Aorta (tissue), 5 donors: ENCODE measurements around the gene PNPLA3. TPM values are rescaled to one million over a fixed set of nuclear protein-coding genes. Genes with fewer than 3 reads are reported as not detected.
A peak's percentile ranks its signal among the peaks of the same experiment; 100 is the strongest.

Experiments
- ATAC-seq: fragments of 200-7000 bp; cut with Tn5 transposase; one replicate; pipeline ENCODE4 v1.9.1; 2022; ENCODE audit warnings: moderate library complexity; ENCODE audit not compliant: low FRiP score
- DNase-seq, 2 donors: peaks; one replicate each; pipeline ENCODE4 v3.0.0-alpha.2; 2020
- H3K27ac ChIP-seq, 2 donors: one replicate each; pipeline ENCODE4 v1.5.1; 2013; ENCODE audit warnings: low read length in 2 of 2, mild to moderate bottlenecking in 2 of 2, moderate library complexity in 2 of 2, control low read depth in 1 of 2, inconsistent platforms in 1 of 2, low read depth in 1 of 2
- H3K27me3 ChIP-seq, 2 donors: one replicate each; pipeline ENCODE4 v1.6.1; 2013; ENCODE audit warnings: control low read depth in 1 of 2, low read length in 1 of 2, mild to moderate bottlenecking in 1 of 2, moderate library complexity in 1 of 2; ENCODE audit not compliant: insufficient read depth in 2 of 2, control insufficient read depth in 1 of 2
- H3K36me3 ChIP-seq, 2 donors: one replicate each; pipeline ENCODE4 v1.6.1; 2013; ENCODE audit warnings: control low read depth in 1 of 2, low read length in 1 of 2, mild to moderate bottlenecking in 1 of 2; ENCODE audit not compliant: insufficient read depth in 2 of 2, control insufficient read depth in 1 of 2
- H3K4me1 ChIP-seq, 2 donors: one replicate each; pipeline ENCODE4 v1.6.1; 2013; ENCODE audit warnings: low read length in 2 of 2, control low read depth in 1 of 2, mild to moderate bottlenecking in 1 of 2, moderate library complexity in 1 of 2; ENCODE audit not compliant: insufficient read depth in 2 of 2, control insufficient read depth in 1 of 2
- H3K4me3 ChIP-seq, 2 donors: one replicate each; pipeline ENCODE4 v1.5.1; 2013; ENCODE audit warnings: low read length in 2 of 2, control low read depth in 1 of 2, mild to moderate bottlenecking in 1 of 2
- H3K9me3 ChIP-seq: one replicate; pipeline ENCODE4 v1.6.1; 2013; ENCODE audit warnings: mild to moderate bottlenecking, low read length; ENCODE audit not compliant: control insufficient read depth
- WGBS, 2 donors: extraction: QIAGEN DNeasy Blood & Tissue Kit; methylation state at CpG; one replicate each; pipeline ENCODE4 v1.1.7; 2013; 5-methylcytosine and 5-hydroxymethylcytosine counted together
- intact Hi-C, 2 donors: fragments of 100-400 bp; cut with DNase I; formaldehyde crosslinking; loops; one replicate each; pipeline versions ENCODE4 v1.14.2 to v1.15.0; 2022
- polyA plus RNA-seq, 2 donors: library from polyadenylated mRNA; stranded (reverse); fragments of 200-250 nt; gene quantifications; one replicate each; pipeline ENCODE4 v1.2.3, GENCODE V29; 2013
- total RNA-seq, 2 donors: library from RNA; stranded (reverse); fragmentation: NEBNext Ultra II Directional; extraction: Animal tissue kit (Norgen Biotek cat#: 25700); gene quantifications; one replicate each; pipeline ENCODE4 v1.2.1, GENCODE V29; 2021
- donor health status: healthy with polysubstance abuse.
- donor health status: Bipolar disorder and iron deficiency.
- donor health status: DM: no; HTN: no; CAD: no.
- donor health status: DM: no; HTN: no; CAD: no.
- donor health status: DM: yes; HTN: yes; CAD: no.

Gene PNPLA3
- total and polyA plus RNA-seq, 4 donors, result 1.3 TPM; not detected in 3

DNA sequence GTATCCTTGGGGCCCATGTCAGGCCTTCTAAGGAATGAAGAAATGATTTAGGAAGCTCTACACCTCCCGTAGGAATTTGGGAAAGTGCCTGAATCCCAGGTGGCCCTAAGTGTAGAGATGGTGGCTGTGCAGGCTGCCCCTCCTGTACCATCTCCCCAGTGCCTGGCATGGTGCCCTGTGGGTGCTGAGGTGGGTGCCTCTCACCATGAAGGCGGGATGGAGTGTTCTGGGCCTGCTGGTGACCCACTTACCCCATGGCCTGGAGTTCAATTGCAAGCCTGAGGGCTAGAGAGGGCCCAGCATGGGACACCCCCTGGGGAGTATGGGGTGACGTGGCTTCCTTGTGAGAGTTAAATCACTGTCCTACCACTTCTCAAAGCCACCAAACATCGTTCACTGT is 51.4 kb downstream of the PNPLA3 start:
- Histone ChIP-seq H3K9me3 (no peaks in the 10 kb centered on the region), H3K4me1 (no peaks in the 10 kb centered on the region), H3K27ac (no peak overlapping the region), H3K4me3 (no peak overlapping the region), H3K27me3 (no peaks in the 10 kb centered on the region), H3K36me3 (peaks cover 5 to 14% of the 10 kb centered on the region in 2 donors)
- WGBS, 2 donors, result 70 to 78% methylated on average over 4 of the region's 4 CpGs
- ATAC-seq (no peak), DNase-seq (no peak)
- intact Hi-C loops, result no loop called here

DNA sequence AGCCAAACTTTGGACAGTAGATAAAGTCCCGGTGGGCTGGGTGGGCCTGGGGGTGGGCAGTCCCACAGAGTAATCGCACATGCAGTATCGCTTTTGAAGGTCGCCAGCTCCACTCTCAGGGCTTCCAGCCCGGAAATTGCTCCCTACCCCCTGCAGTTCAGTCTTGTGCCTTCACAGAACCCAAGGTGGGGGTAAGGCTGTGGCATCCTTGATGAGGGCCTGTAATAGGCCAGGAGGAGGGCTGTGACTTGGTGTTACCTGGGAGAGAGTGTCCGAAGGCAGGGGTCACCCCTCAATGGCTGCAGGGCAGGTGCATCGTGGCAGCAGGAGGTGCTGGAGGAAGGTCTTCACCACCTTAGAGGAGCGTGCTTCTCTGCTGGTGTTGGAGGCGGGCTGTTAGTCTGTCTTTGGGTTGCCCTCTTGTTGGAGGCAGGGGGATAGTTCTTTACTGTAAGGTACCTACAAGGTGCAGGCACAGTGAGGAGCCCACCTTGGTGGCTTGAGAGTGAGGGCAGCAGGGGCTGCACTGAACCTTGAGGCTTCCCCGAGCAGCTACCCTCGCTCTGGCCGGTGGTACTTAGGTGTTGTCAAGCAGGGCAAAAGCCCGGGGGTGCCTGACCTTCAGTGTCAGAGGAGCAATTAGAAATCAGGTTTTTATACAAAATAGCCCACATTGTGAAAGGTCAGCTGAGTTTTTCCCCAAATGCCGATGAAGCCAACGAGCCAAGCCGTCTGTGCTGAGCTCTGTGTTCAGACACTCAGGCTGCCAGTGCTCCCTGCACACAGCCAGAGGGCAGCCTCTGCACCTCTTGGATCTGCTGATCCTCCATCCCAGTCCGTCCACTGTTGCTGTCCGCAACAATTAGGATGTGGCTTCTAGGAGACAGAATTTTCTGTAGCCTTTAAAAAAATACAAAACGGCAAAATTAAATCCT is 53.5 kb downstream of the PNPLA3 start:
- ATAC-seq, result no peak
- Histone ChIP-seq H3K27me3 (no peaks in the 10 kb centered on the region), H3K4me3 (no peak overlapping the region), H3K27ac (no peak overlapping the region), H3K4me1 (no peaks in the 10 kb centered on the region), H3K36me3 (peaks cover 5 to 20% of the 10 kb centered on the region in 2 donors), H3K9me3 (no peaks in the 10 kb centered on the region)
- intact Hi-C loops, result no loop called here
- DNase-seq, result no peak
- 87 to 89% methylated on average over 19 of the region's 19 CpGs for WGBS, 2 donors

DNA sequence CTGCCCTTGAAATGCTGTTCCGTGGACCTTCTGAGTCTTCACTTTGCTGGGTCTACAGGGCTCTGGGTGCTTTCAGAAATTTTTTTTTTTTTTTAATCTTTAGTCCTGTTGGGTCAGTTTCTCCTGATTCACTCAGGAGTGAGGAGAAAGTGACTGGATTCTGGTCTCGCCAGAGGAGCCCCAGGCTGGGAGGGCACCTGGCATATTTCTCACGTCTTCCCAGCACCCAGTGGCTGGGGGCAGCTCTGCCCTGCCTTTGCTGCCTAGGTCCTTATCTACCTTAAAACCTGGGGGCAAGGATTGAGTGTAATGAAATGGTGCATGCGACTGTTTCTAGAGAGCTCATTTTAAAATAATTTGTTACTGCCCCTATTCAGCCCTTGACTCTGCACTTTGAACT is 55.0 kb downstream of the PNPLA3 start:
- no peak for DNase-seq
- peaks cover 2 to 20% of the 10 kb centered on the region in 2 donors for H3K36me3 ChIP-seq
- no peaks in the 10 kb centered on the region for H3K27me3 ChIP-seq
- intact Hi-C loops, result no loop called here
- 85 to 95% methylated on average over 4 of the region's 4 CpGs for WGBS, 2 donors
- ATAC-seq, result no peak
- H3K4me3 ChIP-seq, result no peak overlapping the region
- no peaks in the 10 kb centered on the region for H3K9me3 ChIP-seq
- no peaks in the 10 kb centered on the region for H3K4me1 ChIP-seq
- H3K27ac ChIP-seq, result no peak overlapping the region

GRCh38 chr22:43980579-43980978 is 57.0 kb downstream of the PNPLA3 start:
- DNase-seq (no peak), ATAC-seq (no peak)
- 96 to 98% methylated on average over 7 of the region's 7 CpGs for WGBS, 2 donors
- no peak overlapping the region for H3K27ac ChIP-seq
- no peaks in the 10 kb centered on the region for H3K27me3 ChIP-seq
- H3K4me1 ChIP-seq, result no peaks in the 10 kb centered on the region
- intact Hi-C loops, result no loop called here
- no peak overlapping the region for H3K4me3 ChIP-seq
- no peaks in the 10 kb centered on the region for H3K9me3 ChIP-seq
- H3K36me3 ChIP-seq, result peaks cover 2 to 19% of the 10 kb centered on the region in 2 donors

DNA sequence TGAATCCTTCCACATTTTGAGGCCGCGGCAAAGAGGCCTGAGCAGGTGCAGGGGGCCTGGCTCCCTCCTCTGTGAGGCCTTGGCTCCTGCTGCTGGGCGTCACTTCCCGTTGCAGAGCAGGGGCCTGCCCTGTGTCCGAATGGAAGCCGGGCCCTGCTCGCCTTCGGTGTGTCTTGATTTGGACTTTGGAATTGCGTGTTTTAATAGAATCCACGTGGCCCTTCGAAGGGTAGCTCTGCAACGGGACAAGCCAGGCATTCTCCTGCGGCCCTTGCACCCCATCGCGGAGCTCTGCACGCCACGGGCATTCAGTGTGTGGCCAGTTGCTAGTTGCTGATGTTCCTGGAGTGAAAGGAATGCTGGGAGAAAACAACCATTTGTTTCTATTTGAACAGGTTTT is 57.4 kb downstream of the PNPLA3 start:
- Histone ChIP-seq H3K9me3 (no peaks in the 10 kb centered on the region), H3K27ac (no peak overlapping the region), H3K36me3 (peaks cover 2 to 19% of the 10 kb centered on the region in 2 donors), H3K4me3 (no peak overlapping the region), H3K4me1 (no peaks in the 10 kb centered on the region), H3K27me3 (no peaks in the 10 kb centered on the region)
- DNase-seq, result no peak
- no peak for ATAC-seq
- 92 to 94% methylated on average over 17 of the region's 17 CpGs for WGBS, 2 donors
- intact Hi-C loops, result no loop called here

- intact Hi-C loops, result no loop called here
- Histone ChIP-seq H3K4me3 (no peak overlapping the region), H3K27me3 (no peaks in the 10 kb centered on the region), H3K4me1 (no peaks in the 10 kb centered on the region), H3K36me3 (peaks cover 0 to 18% of the 10 kb centered on the region in 2 donors), H3K9me3 (no peaks in the 10 kb centered on the region), H3K27ac (no peak overlapping the region)
- ATAC-seq, result no peak
- peak in 1 of 2 donors; percentile 36 for DNase-seq
- WGBS, 2 donors, result 96 to 97% methylated on average over 16 of the region's 16 CpGs
Observed at GRCh38 chr22:43983808-43984207, 60.2 kb downstream of the PNPLA3 start.

GRCh38 chr22:43985532-43985931 is 61.9 kb downstream of the PNPLA3 start:
- 88 to 89% methylated on average over 12 of the region's 12 CpGs for WGBS, 2 donors
- Histone ChIP-seq H3K4me1 (no peaks in the 10 kb centered on the region), H3K27me3 (no peaks in the 10 kb centered on the region), H3K9me3 (no peaks in the 10 kb centered on the region), H3K27ac (no peak overlapping the region), H3K4me3 (no peak overlapping the region), H3K36me3 (peaks cover 0 to 12% of the 10 kb centered on the region in 2 donors)
- DNase-seq, result no peak
- intact Hi-C loops, result no loop called here
- no peak for ATAC-seq

DNA sequence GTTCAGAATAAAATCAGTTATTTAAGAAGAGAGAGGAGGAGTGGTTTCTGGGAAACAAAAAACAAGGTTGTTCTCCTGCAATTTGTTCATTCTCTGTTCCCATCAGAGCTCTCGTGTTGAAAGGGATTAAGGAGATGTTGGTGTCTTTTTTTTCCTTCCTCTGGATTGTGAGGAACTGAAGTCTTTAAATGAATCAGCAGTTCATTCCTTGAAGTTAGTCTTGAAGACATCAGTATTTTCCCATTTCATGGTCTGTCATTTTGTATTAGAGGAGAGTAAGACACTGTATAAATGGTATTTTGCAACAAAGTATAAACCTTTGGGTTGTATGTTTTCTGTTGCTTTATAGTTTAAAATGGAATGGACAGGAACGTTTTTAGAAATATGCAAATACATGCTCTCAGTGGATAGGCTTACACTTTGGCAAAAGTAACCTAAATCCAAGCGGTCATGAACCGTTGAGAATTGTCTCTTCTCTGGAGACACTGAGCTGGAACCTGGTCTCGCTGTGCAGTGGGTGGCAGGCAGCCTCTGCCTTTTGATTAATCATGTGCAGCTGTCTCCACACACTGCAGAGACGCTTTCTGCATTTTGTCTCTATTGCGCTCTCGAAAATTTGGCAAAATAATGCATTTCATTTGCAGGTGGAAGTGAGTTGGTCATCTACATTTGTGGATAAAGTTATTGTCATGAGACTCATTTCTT is 64.7 kb downstream of the PNPLA3 start:
- H3K4me1 ChIP-seq, result no peaks in the 10 kb centered on the region
- no peak overlapping the region for H3K4me3 ChIP-seq
- H3K9me3 ChIP-seq, result no peaks in the 10 kb centered on the region
- ATAC-seq (no peak), DNase-seq (no peak)
- intact Hi-C loops, result no loop called here
- WGBS, 2 donors, result 73 to 81% methylated on average over 8 of the region's 8 CpGs
- no peak overlapping the region for H3K27ac ChIP-seq
- H3K36me3 ChIP-seq, result peaks cover 0 to 12% of the 10 kb centered on the region in 2 donors
- no peaks in the 10 kb centered on the region for H3K27me3 ChIP-seq
